ENCODE measurements around the gene NXT1. TPM values are rescaled to one million over a fixed set of nuclear protein-coding genes. Genes with fewer than 3 reads are reported as not detected.

NXT1 gene
- total RNA-seq, 4 donors from 2014 or later, result 17.5 to 95.0 (median 33.3) TPM

- TF ChIP-seq CTCF (IDR thresholded peaks at IDR 0.05), result no peak
- ATAC-seq (ENCODE audit: low FRiP score) (no peak), DNase-seq (ENCODE audit: low spot score) (no peak)
Measured at GRCh38 chr20:23337312-23337711, 13.3 kb upstream of the NXT1 start.

GRCh38 chr20:23339986-23340385 lies 10.6 kb upstream of the NXT1 start:
- no peak for DNase-seq (ENCODE audit: low spot score)
- ATAC-seq (ENCODE audit: low FRiP score), result no peak
- no peak for TF ChIP-seq CTCF (IDR thresholded peaks at IDR 0.05)

- ATAC-seq (ENCODE audit: low FRiP score) (no peak), DNase-seq (ENCODE audit: low spot score) (no peak)
- no peak for TF ChIP-seq CTCF (IDR thresholded peaks at IDR 0.05)
Measured at GRCh38 chr20:23340524-23340923, 10.1 kb upstream of the NXT1 start.

- DNase-seq (ENCODE audit: low spot score) (no peak), ATAC-seq (ENCODE audit: low FRiP score) (no peak)
- no peak for TF ChIP-seq CTCF (IDR thresholded peaks at IDR 0.05)
Measured at GRCh38 chr20:23341073-23341472, 9.5 kb upstream of the NXT1 start.

- no peak for TF ChIP-seq CTCF (IDR thresholded peaks at IDR 0.05)
- no peak for ATAC-seq (ENCODE audit: low FRiP score)
- DNase-seq (ENCODE audit: low spot score), result no peak
Measured at GRCh38 chr20:23343590-23343989, 7.0 kb upstream of the NXT1 start.

- TF ChIP-seq CTCF (IDR thresholded peaks at IDR 0.05), result no peak
- ATAC-seq (ENCODE audit: low FRiP score) (no peak), DNase-seq (ENCODE audit: low spot score) (no peak)
Measured at GRCh38 chr20:23344336-23344735, 6.3 kb upstream of the NXT1 start.

GRCh38 chr20:23346002-23346401 lies 4.6 kb upstream of the NXT1 start:
- ATAC-seq (ENCODE audit: low FRiP score), result no peak
- DNase-seq (ENCODE audit: low spot score), result no peak
- TF ChIP-seq CTCF (IDR thresholded peaks at IDR 0.05), result no peak

Data from omental fat pad (tissue), 4 donors.